ENCODE results near the gene ARHGAP6.

The ARHGAP6 gene

DNA sequence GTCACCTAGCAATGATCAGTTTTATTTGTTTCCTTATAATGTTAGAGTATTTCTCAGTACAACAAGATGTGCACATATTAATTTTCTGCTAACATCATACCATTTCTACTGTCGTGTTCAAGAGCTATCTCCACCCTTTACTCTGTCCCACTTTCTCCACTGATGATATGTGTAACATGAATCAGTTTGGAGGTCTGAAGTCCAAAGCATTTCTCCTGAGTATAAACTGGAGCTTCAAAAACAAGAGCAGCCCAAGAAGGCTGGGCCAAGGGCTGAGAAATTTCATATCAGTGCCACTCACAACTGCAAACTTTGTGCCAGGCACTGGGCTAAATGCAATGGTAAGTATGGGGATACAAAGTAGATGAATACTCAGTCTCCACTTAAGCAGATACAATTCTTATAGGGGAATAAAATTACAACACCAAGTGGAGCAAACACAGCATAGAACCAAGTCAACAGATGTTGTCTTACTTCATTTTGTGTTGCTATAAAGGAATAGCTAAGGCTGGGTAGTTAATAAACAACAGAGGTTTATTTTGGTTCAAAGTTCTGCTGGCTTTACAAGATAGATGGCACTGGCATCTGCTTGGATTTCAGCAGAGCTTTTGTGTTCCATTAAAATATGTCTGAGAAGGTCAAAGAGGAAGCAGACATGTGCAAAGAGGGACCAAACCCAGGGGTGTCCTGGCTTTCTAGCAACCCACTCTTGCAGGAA lies 328.3 kb downstream of the ARHGAP6 start:
- TF ChIP-seq, protein P1, sequence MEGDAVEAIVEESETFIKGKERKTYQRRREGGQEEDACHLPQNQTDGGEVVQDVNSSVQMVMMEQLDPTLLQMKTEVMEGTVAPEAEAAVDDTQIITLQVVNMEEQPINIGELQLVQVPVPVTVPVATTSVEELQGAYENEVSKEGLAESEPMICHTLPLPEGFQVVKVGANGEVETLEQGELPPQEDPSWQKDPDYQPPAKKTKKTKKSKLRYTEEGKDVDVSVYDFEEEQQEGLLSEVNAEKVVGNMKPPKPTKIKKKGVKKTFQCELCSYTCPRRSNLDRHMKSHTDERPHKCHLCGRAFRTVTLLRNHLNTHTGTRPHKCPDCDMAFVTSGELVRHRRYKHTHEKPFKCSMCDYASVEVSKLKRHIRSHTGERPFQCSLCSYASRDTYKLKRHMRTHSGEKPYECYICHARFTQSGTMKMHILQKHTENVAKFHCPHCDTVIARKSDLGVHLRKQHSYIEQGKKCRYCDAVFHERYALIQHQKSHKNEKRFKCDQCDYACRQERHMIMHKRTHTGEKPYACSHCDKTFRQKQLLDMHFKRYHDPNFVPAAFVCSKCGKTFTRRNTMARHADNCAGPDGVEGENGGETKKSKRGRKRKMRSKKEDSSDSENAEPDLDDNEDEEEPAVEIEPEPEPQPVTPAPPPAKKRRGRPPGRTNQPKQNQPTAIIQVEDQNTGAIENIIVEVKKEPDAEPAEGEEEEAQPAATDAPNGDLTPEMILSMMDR (conservative IDR thresholded peaks at IDR 0.05; ENCODE audit: low read length), result no peak
- H3K4me3 ChIP-seq (ENCODE audit: low read length), result no peak overlapping the region
- DNase-seq (ENCODE audit: low read depth), result no peak

DNA sequence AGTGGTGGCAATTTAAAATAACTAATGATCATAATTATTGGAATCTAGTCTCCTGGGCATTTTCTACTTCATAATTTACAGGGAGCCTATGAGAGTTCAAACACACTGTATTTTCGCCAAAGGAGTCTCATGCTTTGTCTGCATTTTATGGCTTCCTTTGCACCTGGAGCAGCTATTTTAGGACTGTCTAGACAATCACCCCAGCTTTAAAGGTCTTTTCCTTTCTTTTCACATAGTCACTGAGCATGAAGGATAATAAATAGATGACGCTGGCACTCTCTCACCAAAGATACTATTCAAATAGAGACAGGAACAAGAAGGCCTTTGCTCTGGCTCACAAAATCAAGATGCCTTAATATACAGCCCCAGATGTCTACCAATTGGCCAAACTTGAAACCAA lies 329.5 kb downstream of the ARHGAP6 start:
- DNase-seq (ENCODE audit: low read depth), result no peak
- TF ChIP-seq, protein P1 (conservative IDR thresholded peaks at IDR 0.05; ENCODE audit: low read length), result no peak
- H3K4me3 ChIP-seq (ENCODE audit: low read length), result no peak overlapping the region

DNA sequence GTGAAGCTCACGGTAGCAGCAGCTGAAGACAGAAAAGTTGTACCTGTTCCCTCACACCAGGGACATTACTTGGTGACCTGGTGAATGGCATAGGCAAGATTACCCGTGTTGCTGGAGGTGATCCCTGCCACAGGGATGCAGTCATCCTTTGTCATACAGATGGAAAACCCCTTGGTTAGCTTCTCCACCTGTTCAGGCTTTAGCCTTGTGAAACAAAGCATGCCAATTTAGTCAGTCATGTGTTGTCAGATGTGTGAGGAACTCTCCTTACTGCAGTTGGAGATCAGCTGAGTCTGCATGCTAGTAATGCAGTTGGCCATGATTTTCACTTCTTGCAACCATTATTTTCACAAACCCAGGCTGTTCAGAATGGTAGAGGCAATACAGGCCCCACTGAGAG lies 331.6 kb downstream of the ARHGAP6 start:
- DNase-seq (ENCODE audit: low read depth), result no peak
- TF ChIP-seq, protein P1 (conservative IDR thresholded peaks at IDR 0.05; ENCODE audit: low read length), result no peak
- no peak overlapping the region for H3K4me3 ChIP-seq (ENCODE audit: low read length)

DNA sequence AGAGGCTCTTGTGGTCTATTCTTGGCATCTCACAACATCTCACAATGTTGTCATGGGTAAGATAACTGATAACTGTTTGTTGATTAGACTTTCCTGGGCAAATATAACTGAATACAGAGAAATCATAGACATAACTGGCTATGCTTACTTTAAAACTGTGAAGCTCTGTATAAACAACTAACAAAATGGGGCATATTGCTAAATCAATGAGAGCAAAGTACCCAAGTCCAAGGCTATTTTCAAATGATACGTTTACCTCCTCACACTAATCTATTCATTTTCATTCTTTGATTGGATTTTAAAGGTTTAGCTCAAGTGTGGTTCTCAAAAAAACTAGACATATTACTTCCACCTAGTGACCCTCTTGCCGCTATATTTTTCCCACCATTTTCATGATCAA lies 333.9 kb downstream of the ARHGAP6 start:
- H3K4me3 ChIP-seq (ENCODE audit: low read length), result no peak overlapping the region
- TF ChIP-seq, protein P1 (conservative IDR thresholded peaks at IDR 0.05; ENCODE audit: low read length), result no peak
- no peak for DNase-seq (ENCODE audit: low read depth)

DNA sequence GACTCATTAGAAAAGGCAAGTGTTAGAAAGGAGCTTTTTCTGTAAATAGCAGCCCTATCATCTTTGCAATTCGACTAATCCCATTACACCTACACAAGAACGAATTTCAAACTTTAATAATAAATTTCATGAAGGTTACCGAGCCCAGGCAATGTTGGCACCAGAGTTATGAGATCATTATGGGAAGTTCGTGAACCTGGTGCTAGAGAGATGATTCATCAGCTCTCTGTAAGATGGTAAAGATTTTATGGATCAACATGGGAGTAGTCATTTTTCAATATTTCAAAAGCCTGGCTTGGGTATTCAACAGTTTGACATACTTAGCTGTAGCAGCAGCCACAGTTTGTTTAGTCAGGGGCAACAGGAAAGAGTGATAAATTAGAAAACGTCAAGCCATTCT lies 336.7 kb downstream of the ARHGAP6 start:
- DNase-seq (ENCODE audit: low read depth), result no peak
- H3K4me3 ChIP-seq (ENCODE audit: low read length), result no peak overlapping the region
- TF ChIP-seq, protein P1 (conservative IDR thresholded peaks at IDR 0.05; ENCODE audit: low read length), result no peak

DNA sequence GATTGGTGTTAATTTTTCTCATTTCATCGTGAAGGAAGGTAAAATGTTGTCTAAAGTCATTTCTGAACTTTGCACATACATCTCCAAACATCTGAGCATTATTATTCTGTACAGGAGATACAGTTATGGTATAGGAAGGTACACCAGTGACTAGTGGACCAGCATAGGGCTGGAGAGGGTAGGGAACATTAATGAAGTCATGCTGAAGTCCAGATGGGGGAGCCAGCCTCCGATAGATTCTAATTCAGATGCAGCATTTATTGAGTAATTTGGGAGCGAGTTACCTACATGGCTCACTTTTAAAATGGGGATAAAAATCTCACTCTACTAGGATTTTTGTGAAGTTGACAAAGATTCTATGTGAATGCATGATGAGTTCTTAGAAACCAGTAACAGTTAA lies 337.6 kb downstream of the ARHGAP6 start:
- DNase-seq (ENCODE audit: low read depth), result no peak
- TF ChIP-seq, protein P1 (conservative IDR thresholded peaks at IDR 0.05; ENCODE audit: low read length), result no peak
- no peak overlapping the region for H3K4me3 ChIP-seq (ENCODE audit: low read length)

DNA sequence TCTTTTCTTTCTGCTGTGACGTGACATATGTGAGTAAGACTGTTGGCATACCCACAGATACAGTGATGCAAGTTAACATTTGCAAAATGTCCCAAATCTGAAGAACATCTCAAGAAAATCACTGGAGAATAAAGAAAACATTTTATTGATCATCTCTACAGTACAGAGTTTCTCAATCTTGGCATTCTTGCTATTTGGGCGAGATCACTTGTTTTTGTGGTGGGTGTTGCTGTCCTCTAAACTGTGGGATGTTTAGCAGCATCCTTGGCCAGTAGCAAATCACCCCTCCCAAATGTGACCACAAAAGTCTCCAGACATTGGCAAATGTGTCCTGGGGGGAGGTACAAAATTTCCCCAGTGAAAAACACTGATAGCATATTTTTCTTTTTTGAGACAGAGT lies 343.7 kb downstream of the ARHGAP6 start:
- DNase-seq (ENCODE audit: low read depth), result no peak

More for the DNA sequence above, 343.7 kb downstream of the ARHGAP6 start:
- TF ChIP-seq, protein P1 (conservative IDR thresholded peaks at IDR 0.05; ENCODE audit: low read length), result no peak
- no peak overlapping the region for H3K4me3 ChIP-seq (ENCODE audit: low read length)
